ENCODE results near the gene CDIPT.
"Not testable (repeated sequence)": the region's sequence is repeated elsewhere in the genome, so short reads cannot be mapped to it uniquely, and the experiment has no call there.

Gene CDIPT

DNA sequence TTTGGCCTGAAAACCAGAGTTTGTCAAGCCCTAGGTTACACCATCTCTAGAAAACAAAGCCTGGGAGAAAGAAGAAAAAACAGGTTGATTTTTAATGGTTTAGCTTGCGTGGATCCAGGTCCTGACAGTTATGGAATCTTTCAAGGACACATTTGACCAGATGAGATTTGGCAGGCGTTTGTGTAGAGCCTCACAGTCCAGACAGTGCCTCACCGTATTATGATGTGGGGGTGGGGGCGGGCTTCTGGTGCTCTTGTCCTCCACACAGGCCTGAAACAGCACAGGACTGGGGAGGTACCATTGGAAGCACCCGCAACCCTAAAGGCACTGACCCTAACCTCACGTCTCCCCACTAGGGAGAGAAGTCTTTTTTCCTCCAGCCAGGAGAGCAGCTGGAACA is 23.2 kb downstream of the CDIPT start:
- no peak for TF ChIP-seq ZNF274 (IDR thresholded peaks at IDR 0.05; ENCODE audit: low read depth, low read length)
- H3K4me3 ChIP-seq (ENCODE audit: low read length): no peak overlapping the region

DNA sequence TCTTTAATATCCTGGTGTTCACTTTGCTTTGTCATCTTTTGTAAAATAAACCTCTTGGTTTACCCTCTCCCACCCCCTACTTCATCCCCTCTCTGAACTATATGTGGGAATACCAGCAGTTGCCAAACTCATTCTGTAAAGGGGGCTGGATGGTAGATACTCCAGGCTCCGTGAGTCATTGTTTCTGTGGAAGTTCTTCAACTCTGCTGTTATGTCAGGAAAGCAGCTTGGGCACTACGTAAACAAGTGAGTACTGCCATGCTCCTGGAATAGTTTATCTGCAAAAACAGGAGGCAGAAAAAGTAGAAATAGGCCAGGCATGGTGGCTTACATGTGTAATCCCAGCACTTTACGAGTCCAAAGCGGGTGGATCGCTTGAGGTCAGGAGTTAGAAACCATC is 25.2 kb downstream of the CDIPT start:
- no peak for TF ChIP-seq ZNF274 (IDR thresholded peaks at IDR 0.05; ENCODE audit: low read depth, low read length)

DNA sequence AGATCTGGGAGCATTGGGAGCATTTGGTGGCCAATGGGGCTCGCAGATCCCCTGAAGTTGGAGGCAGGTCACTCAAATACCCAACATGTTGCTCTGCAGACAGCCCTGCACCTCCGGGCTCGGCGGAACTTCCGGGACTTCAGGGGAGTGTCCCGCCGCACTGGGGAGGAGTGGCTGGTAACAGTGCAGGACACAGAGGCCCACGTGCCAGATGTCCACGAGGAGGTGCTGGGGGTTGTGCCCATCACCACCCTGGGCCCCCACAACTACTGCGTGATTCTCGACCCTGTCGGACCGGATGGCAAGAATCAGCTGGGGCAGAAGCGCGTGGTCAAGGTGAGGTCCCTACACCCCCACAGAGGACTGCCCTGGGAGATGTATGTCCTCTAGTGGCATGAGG is 26.4 kb downstream of the CDIPT start:
- H3K4me3 ChIP-seq (ENCODE audit: low read length): no peak overlapping the region
- TF ChIP-seq ZNF274 (IDR thresholded peaks at IDR 0.05; ENCODE audit: low read depth, low read length): no peak

More for the DNA sequence above, 25.2 kb downstream of the CDIPT start:
- H3K4me3 ChIP-seq (ENCODE audit: low read length): no peak overlapping the region

DNA sequence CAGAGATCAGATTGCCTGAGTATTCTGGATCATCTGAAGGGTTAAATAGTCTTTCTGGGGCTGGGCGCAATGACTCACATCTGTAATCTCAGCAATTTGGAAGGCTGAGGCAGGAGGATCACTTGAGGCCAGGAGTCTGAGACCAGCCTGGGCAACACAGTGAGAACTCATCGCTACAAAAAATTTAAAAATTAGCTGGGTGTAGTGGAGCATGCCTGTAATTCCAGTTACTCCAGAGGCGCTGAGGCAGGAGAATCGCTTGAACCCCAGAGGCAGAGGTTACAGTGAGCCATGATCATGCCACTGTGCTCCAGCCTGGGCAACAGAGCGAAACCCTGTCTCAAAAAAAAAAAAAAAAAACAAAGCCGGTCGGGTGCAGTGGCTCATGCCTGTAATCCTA is 27.1 kb downstream of the CDIPT start:
- TF ChIP-seq ZNF274 (IDR thresholded peaks at IDR 0.05; ENCODE audit: low read depth, low read length): no peak
- H3K4me3 ChIP-seq (ENCODE audit: low read length): no peak overlapping the region

DNA sequence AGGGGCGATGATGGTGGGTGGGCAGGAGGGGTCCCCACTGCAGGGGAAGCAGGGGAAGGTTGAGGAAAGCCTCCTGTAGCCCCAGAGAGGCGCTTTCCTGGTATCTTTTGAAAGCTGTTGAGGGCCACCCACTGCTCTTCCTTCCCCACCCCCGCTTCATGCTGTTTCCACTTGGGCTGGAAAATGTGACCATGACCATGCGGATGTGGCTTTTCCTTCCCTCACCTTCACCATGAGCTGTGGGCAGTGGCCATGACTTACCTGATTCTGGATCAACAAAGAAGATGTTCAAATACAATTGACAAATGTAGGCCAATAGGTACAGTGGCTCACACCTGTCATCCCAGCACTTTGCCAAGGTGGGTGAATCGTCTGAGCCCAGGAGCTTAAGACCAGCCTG is 28.9 kb downstream of the CDIPT start:
- H3K4me3 ChIP-seq (ENCODE audit: low read length): no peak overlapping the region
- TF ChIP-seq ZNF274 (IDR thresholded peaks at IDR 0.05; ENCODE audit: low read depth, low read length): no peak

DNA sequence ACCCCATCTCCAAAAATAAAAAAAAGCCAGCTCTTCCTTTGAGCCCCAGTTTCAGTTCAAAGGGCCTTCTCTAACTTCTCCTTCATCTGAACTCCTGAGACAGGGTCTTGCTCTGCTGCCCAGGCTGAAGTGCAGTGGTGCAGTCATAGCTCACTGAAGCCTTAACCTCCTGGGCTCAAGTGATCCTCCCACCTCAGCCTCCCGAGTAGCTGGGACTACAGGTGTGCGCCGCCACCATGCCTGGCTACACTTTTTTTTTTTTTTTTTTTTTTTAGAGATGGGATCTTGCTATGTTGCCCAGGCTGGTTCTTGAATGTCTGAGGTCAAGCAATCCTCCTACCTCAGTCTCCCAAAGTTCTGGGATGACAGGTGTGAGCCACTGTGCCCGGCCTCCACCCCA is 29.8 kb downstream of the CDIPT start:
- H3K4me3 ChIP-seq (ENCODE audit: low read length): not testable (repeated sequence)

DNA sequence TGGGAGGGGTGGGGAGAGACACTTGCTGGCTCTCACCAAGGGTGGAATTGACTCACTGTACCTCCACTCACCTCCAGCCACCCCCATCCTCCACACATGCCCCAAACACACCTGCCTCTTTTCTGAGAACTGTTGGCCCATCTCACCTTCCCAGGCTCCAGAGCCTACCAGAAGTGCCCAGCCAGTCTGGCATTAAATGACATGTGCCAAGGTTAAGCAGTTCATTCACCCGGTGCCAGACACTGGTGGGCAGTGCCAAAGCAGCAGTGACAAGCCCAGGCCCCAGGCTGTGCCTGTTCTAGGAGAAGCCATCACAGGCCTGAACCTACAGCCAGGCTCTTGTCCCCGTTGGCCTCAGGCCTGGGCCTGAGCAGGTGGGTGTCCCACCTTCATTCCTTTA is 31.5 kb downstream of the CDIPT start:
- TF ChIP-seq ZNF274 (IDR thresholded peaks at IDR 0.05; ENCODE audit: low read depth, low read length): no peak
- H3K4me3 ChIP-seq (ENCODE audit: low read length): no peak overlapping the region

DNA sequence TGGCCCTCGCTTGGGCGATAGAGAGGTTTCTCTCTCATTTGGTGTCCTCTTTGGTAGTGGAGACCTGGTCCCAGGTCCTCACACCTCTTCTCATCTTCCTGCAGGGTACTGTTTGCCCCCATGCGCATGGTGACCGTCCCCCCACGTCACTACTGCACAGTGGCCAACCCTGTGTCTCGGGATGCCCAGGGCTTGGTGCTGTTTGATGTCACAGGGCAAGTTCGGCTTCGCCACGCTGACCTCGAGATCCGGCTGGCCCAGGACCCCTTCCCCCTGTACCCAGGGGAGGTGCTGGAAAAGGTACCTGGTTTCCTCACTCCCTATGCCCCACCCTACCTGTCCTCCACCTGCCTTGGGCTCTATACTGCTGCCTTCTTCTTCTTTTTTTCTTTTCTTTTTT is 32.3 kb downstream of the CDIPT start:
- TF ChIP-seq ZNF274 (IDR thresholded peaks at IDR 0.05; ENCODE audit: low read depth, low read length): no peak

DNA sequence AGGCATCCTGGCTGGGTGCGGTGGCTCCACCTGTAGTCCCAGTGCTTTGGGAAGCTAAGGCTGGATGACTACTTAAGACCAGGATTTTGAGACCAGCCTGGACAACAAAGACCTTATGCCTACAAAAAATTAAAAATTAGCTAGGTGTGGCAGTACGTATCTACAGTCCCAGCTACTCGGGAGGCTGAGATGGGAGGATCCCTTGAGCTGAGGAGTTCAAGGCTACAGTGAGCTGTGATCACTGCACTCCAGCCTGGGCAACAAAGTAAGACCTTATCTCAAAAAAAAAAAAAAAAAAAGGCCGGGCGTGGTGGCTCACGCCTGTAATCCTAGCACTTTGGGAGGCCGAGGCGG is 36.7 kb downstream of the CDIPT start:
- TF ChIP-seq ZNF274 (IDR thresholded peaks at IDR 0.05; ENCODE audit: low read depth, low read length): no peak
- H3K4me3 ChIP-seq (ENCODE audit: low read length): no peak overlapping the region

More for the DNA sequence above, 32.3 kb downstream of the CDIPT start:
- no peak overlapping the region for H3K4me3 ChIP-seq (ENCODE audit: low read length)

DNA sequence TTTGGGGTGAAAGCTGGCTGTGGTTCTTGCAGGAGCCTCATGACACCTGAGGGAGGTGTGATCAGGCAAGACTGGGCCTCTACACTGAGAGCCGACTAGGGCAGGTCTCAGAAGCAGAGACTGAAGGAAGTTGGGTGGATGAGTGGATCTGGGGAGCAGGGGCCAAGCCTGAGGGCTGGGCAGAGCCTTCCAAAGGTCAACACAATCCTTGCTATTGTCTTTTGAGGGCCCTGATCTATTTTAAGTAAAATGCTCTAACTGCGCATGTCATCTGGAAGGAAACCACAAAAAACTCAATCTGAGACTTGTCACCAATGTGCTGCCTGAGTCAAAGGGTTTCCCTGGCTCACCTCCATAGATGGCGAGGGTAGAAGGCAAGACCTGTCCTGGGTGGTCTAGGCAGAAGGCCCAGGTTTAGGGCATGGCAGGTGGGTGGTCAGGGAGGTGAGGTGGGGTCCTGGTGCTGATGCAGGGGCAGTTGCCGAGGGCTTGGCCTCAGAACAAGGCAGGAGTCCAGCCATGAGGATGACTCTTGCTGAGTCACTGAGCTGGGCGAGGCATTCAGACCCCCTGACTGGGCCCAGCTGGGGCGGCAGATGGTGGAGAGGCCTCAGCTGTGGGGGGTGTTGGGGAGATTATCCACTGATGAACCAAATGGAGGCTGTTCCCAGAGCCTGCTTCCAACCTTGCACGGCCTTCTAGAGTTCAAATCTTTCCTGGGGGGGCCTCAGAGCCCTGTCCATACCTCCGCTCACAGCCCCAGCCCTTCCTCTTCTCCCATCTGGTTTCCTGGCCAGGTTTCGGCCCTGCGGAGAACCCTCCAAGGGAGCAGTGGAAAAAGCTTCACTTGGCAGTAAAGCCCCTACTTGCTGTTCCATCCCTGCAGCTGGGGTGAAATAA is 37.6 kb downstream of the CDIPT start:
- no peak for TF ChIP-seq ZNF274 (IDR thresholded peaks at IDR 0.05; ENCODE audit: low read depth, low read length)
- no peak overlapping the region for H3K4me3 ChIP-seq (ENCODE audit: low read length)

DNA sequence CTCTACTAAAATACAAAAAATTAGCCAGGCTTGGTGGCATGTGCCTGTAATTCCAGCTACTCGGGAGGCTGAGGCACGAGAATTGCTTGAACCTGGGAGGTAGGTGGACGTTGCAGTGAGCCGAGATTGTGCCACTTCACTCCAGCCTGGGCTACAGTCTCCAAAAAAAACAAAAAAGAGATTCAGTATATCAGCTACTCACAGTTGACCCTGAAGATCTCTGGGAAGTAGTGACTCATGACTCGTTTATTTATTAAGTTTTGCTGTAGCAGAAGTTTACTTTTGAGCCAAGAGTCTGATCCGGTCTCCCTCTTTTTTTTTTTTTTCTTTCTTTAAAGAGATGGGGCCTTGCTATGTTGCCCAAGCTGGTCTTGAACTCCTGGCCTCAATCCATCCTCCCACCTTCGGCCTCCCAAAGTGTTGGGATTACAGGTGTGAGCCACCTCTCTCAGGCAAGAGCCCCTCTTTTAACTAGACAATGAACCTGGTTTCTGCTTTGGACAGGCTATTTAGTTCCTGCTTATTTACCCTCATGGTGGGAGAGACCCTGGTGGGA is 38.4 kb downstream of the CDIPT start:
- no peak for TF ChIP-seq ZNF274 (IDR thresholded peaks at IDR 0.05; ENCODE audit: low read depth, low read length)
- no peak overlapping the region for H3K4me3 ChIP-seq (ENCODE audit: low read length)

DNA sequence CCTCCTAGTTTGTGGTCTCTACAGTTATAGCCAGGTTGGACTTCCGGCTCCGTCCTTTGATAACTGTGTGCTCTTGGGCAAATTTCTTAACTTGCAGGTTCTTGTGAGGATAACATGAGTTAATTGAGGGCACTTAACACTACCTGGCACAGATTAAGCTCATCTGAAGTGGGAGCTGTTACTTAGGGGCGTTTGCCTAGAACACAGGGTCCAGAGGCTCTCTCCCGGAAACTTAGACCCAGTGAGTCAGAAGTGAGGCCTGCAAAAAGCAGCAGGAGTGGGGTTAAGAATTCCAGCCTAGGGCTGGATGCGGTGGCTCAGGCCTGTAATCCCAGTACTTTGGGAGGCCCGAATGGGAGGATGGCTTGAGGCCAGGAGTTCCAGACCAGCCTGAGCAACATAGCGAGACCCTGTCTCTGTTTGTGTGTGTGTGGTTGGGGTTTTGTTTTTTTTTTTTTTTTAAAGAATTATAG is 41.3 kb downstream of the CDIPT start:
- no peak for TF ChIP-seq ZNF274 (IDR thresholded peaks at IDR 0.05; ENCODE audit: low read depth, low read length)
- H3K4me3 ChIP-seq (ENCODE audit: low read length): peak overlapping the region; percentile 71; the same call in 1 of the 2 replicates

DNA sequence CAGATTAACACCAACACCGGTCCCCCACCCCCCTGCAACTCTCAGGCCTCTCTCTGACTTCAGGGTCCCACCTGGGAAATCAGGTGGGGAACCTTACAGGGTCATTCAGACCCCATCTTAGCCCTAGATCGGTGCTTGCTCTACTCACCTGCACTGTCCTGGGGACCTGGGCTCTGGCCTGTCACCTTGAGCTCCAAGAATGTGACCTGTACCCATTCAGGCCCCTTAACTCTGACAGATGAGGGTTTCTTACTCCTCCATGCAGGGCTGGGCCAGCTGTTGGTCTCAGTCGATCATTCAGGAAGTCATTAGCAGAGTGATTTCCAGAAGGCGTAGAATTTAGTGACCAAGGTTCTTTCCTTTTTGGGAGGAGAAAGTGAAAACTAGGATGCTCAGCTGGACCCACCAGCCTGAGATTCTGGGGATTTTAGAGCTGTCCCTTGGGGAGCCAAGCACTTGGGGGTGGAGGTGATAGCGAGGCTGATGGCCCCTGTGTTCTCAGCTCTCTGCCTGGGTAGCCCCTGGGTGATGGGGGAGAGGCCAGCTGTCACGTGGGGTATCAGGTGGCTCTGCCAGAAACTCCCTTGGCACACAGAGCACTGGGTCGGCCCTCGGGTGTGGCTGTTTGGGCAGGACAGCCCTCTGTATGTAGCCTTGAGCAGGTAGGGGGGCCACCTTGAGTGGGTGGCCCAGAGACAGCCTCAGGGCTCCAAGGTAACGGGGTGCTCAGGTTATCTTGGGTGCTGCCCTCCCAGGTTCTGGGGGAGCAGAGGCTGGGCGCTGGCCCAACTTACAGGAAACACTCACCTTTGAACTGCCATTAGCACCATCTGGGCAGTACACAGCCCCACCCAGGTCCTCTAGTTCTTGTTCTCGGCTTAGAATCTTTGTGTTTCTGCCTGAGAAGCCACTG is 42.0 kb downstream of the CDIPT start:
- peak overlapping the region; percentile 71 for H3K4me3 ChIP-seq (ENCODE audit: low read length)
- TF ChIP-seq ZNF274 (IDR thresholded peaks at IDR 0.05; ENCODE audit: low read depth, low read length): no peak

DNA sequence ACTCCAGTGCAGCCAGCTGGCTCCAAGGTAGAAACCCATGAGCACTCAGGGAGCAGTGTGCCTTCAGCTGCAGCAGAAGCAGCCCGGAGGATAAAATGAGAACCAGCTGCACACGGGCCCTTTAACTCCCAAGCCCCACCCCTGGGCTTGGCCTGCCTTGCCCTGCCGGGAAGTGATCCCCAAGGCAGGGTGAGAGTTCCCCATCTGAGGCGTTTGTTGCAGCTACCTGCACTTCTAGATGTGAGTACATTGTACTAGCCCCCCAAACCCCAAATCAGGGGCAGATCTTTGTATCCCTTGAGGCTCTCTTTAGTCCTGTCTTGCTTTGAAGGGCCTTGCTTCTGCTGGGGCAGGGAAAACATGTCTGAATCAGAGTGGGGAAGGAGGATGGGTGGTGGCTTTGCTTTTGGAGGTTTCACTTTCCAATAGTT is 42.7 kb downstream of the CDIPT start, which contains the start of gene MVP:
Gene MVP, plus strand, starts transcription at position 192 of the 431 bp plus-strand sequence. CDS start 10,088 bp downstream, outside the sequence.
- H3K4me3 ChIP-seq (ENCODE audit: low read length): peak within 1 kb of the TSS; percentile 71
- no peak for TF ChIP-seq ZNF274 (IDR thresholded peaks at IDR 0.05; ENCODE audit: low read depth, low read length)

All from GM08714 (cell line).